ENCODE results near the gene CHRNB2.

Gene CHRNB2

DNA sequence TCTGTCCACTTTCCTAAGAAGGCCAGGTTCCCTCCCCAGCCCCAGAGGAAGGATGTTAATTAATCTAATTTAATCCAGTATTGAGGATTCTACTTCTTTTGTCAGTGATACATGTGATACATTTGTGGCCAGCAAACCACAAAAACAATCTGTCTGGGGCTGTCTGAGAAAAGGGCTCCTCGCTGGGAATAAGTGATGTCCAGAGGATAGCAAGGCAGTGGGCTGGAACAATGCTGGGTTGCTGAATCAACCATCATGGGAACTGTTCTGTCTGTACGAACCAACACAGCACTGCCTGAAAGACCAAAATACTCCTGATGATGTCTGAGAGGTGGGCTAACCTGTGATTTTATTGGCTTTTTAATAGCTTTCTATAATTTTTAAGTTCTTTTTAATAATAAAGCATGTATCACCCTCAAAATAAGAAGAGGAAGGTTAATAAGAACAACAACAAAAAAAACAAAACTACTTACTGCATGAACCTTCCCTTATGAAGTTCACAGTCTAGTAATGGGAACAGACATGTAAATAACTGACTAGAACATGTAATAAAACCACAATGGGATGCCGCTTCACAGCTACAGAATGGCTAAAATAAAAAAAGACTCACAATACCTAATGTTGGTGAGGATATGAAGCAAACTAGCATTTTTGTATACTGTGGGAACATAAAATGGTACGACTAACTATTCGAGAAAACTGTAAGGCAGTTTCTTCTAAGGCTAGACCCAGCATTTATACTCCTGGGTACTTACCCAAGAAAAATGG lies 51.8 kb downstream of the CHRNB2 start:
- peaks cover 8% of the 10 kb centered on the region for H3K4me1 ChIP-seq (ENCODE audit: insufficient read depth, poor library complexity, severe bottlenecking)
- TF ChIP-seq, protein P1, sequence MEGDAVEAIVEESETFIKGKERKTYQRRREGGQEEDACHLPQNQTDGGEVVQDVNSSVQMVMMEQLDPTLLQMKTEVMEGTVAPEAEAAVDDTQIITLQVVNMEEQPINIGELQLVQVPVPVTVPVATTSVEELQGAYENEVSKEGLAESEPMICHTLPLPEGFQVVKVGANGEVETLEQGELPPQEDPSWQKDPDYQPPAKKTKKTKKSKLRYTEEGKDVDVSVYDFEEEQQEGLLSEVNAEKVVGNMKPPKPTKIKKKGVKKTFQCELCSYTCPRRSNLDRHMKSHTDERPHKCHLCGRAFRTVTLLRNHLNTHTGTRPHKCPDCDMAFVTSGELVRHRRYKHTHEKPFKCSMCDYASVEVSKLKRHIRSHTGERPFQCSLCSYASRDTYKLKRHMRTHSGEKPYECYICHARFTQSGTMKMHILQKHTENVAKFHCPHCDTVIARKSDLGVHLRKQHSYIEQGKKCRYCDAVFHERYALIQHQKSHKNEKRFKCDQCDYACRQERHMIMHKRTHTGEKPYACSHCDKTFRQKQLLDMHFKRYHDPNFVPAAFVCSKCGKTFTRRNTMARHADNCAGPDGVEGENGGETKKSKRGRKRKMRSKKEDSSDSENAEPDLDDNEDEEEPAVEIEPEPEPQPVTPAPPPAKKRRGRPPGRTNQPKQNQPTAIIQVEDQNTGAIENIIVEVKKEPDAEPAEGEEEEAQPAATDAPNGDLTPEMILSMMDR (IDR thresholded peaks at IDR 0.05; ENCODE audit: poor library complexity, severe bottlenecking), result no peak

DNA sequence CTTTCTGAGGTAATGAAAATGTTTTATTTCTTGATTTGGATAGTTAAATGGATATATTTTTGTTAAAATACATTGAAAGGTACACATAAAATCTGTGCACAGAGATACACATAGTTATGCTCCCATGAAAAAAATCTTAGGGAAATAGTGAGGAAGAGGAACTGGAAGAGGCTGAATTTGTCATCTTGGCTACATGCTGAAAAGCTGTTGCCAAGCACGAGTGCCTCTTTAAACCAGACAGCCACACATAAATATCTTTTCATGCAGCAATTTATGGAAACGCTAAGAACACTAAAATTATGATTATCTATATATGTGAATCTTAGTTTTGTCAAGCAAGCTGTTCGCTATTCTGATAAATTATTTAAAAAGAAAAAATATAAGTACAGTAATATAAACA lies 53.2 kb downstream of the CHRNB2 start:
- no peaks in the 10 kb centered on the region for H3K27me3 ChIP-seq (ENCODE audit: insufficient read depth, poor library complexity, severe bottlenecking)
- ATAC-seq (ENCODE audit: low read depth) (no peak), DNase-seq (ENCODE audit: low spot score) (no peak)
- H3K9me3 ChIP-seq (ENCODE audit: severe bottlenecking), result no peaks in the 10 kb centered on the region
- H3K4me1 ChIP-seq (ENCODE audit: insufficient read depth, poor library complexity, severe bottlenecking), result peaks cover 8% of the 10 kb centered on the region
- no peak overlapping the region for H3K4me3 ChIP-seq (ENCODE audit: severe bottlenecking)
- H3K36me3 ChIP-seq (ENCODE audit: low read depth), result peaks cover 38% of the 10 kb centered on the region
- H3K27ac ChIP-seq (ENCODE audit: poor library complexity, severe bottlenecking), result no peak overlapping the region
- TF ChIP-seq, protein P1 (IDR thresholded peaks at IDR 0.05; ENCODE audit: poor library complexity, severe bottlenecking), result no peak

More for the DNA sequence above, 51.8 kb downstream of the CHRNB2 start:
- H3K36me3 ChIP-seq (ENCODE audit: low read depth), result peaks cover 32% of the 10 kb centered on the region
- ATAC-seq (ENCODE audit: low read depth), result no peak
- DNase-seq (ENCODE audit: low spot score), result no peak
- no peak overlapping the region for H3K4me3 ChIP-seq (ENCODE audit: severe bottlenecking)
- H3K9me3 ChIP-seq (ENCODE audit: severe bottlenecking), result no peaks in the 10 kb centered on the region
- no peaks in the 10 kb centered on the region for H3K27me3 ChIP-seq (ENCODE audit: insufficient read depth, poor library complexity, severe bottlenecking)
- no peak overlapping the region for H3K27ac ChIP-seq (ENCODE audit: poor library complexity, severe bottlenecking)

DNA sequence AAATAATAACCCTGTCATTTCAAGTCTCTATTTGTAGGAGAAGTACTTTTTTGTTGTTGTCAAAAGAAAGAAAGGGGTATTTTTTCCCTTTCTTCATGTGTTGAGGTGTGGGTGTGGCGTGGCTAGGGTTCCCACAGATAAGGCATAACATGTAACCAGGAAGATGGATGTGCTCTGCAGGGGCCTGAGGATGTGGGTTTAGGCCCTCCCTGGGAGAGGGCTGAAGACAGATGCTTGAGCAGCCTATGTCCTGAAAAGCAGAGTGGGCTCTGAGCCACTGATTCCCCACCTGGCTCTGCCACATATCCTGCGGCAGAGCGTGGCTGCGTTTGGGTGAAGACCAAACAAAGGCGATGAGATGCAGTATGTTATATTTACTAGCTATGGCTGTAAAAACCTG lies 54.3 kb downstream of the CHRNB2 start:
- TF ChIP-seq, protein P1 (IDR thresholded peaks at IDR 0.05; ENCODE audit: poor library complexity, severe bottlenecking), result no peak
- Histone ChIP-seq H3K27me3 (ENCODE audit: insufficient read depth, poor library complexity, severe bottlenecking) (no peaks in the 10 kb centered on the region), H3K4me3 (ENCODE audit: severe bottlenecking) (no peak overlapping the region), H3K36me3 (ENCODE audit: low read depth) (peaks cover 38% of the 10 kb centered on the region), H3K4me1 (ENCODE audit: insufficient read depth, poor library complexity, severe bottlenecking) (peaks cover 8% of the 10 kb centered on the region), H3K9me3 (ENCODE audit: severe bottlenecking) (no peaks in the 10 kb centered on the region), H3K27ac (ENCODE audit: poor library complexity, severe bottlenecking) (peak overlapping the region; percentile 30)
- no peak for DNase-seq (ENCODE audit: low spot score)
- ATAC-seq (ENCODE audit: low read depth), result no peak

DNA sequence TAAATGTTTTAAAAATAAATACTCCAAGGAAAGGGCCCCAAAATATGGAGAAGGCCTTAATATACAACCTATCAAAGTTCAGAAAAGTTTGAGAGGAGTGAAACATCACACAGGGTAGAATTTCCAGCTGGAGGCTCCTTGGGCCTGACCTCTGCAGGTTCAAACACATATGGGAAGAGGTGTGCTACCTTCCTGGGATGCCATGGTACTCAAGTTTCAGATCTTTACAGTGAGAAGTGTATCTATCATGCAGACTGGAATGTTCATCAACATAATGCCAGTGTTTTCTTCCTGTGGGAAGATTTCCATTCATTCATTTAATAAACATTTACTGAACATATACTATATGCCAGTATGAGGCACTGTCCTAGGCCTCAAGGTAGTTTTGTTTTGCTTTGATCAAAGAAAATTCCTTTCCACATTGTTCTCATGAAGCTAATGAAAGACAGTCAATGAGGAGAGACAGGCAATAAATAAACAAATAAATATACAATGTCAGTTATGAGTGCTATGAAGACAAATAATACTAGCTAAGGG lies 55.0 kb downstream of the CHRNB2 start:
- peak overlapping the region; percentile 30 for H3K27ac ChIP-seq (ENCODE audit: poor library complexity, severe bottlenecking)
- H3K27me3 ChIP-seq (ENCODE audit: insufficient read depth, poor library complexity, severe bottlenecking), result no peaks in the 10 kb centered on the region
- DNase-seq (ENCODE audit: low spot score), result no peak
- TF ChIP-seq, protein P1 (IDR thresholded peaks at IDR 0.05; ENCODE audit: poor library complexity, severe bottlenecking), result no peak
- peaks cover 8% of the 10 kb centered on the region for H3K4me1 ChIP-seq (ENCODE audit: insufficient read depth, poor library complexity, severe bottlenecking)
- peaks cover 32% of the 10 kb centered on the region for H3K36me3 ChIP-seq (ENCODE audit: low read depth)
- H3K9me3 ChIP-seq (ENCODE audit: severe bottlenecking), result no peaks in the 10 kb centered on the region
- peak; percentile 74 for ATAC-seq (ENCODE audit: low read depth)
- H3K4me3 ChIP-seq (ENCODE audit: severe bottlenecking), result no peak overlapping the region

DNA sequence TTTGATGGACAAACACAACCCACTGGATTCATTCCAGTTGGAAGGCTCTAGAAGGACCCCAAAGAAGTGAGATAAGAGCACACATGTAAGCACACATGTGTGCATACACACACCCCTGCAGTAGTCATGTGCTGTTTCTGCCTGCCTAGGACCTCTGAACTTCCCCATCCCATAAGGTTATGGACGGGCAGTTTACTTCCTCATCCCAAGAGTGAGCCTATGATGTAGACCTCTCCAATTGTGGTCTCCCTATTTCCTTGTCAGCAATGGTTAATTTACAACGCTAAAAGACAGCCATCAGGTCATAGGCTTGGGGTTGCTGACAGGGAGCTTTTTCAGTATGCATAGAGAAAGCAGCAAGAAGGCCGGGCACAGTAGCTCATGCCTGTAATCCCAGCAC lies 55.8 kb downstream of the CHRNB2 start:
- peaks cover 8% of the 10 kb centered on the region for H3K4me1 ChIP-seq (ENCODE audit: insufficient read depth, poor library complexity, severe bottlenecking)
- peak overlapping the region; percentile 30 for H3K27ac ChIP-seq (ENCODE audit: poor library complexity, severe bottlenecking)
- H3K4me3 ChIP-seq (ENCODE audit: severe bottlenecking), result no peak overlapping the region
- ATAC-seq (ENCODE audit: low read depth) (no peak), DNase-seq (ENCODE audit: low spot score) (no peak)
- no peaks in the 10 kb centered on the region for H3K27me3 ChIP-seq (ENCODE audit: insufficient read depth, poor library complexity, severe bottlenecking)
- TF ChIP-seq, protein P1 (IDR thresholded peaks at IDR 0.05; ENCODE audit: poor library complexity, severe bottlenecking), result no peak
- H3K9me3 ChIP-seq (ENCODE audit: severe bottlenecking), result no peaks in the 10 kb centered on the region
- peaks cover 29% of the 10 kb centered on the region for H3K36me3 ChIP-seq (ENCODE audit: low read depth)

Measured in RWPE2 (cell line).